ENCODE data around the gene TNFAIP8L3.

- no peak for TF ChIP-seq POLR2A (IDR thresholded peaks at IDR 0.05)
- TF ChIP-seq, protein P1, sequence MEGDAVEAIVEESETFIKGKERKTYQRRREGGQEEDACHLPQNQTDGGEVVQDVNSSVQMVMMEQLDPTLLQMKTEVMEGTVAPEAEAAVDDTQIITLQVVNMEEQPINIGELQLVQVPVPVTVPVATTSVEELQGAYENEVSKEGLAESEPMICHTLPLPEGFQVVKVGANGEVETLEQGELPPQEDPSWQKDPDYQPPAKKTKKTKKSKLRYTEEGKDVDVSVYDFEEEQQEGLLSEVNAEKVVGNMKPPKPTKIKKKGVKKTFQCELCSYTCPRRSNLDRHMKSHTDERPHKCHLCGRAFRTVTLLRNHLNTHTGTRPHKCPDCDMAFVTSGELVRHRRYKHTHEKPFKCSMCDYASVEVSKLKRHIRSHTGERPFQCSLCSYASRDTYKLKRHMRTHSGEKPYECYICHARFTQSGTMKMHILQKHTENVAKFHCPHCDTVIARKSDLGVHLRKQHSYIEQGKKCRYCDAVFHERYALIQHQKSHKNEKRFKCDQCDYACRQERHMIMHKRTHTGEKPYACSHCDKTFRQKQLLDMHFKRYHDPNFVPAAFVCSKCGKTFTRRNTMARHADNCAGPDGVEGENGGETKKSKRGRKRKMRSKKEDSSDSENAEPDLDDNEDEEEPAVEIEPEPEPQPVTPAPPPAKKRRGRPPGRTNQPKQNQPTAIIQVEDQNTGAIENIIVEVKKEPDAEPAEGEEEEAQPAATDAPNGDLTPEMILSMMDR (IDR thresholded peaks at IDR 0.05), result no peak
These were observed 8.3 kb downstream of the TNFAIP8L3 start for GRCh38 chr15:51086409-51086808.

All from tibial nerve (tissue), 3 donors.